ENCODE measurements around the gene PDPK1.

The PDPK1 gene

DNA sequence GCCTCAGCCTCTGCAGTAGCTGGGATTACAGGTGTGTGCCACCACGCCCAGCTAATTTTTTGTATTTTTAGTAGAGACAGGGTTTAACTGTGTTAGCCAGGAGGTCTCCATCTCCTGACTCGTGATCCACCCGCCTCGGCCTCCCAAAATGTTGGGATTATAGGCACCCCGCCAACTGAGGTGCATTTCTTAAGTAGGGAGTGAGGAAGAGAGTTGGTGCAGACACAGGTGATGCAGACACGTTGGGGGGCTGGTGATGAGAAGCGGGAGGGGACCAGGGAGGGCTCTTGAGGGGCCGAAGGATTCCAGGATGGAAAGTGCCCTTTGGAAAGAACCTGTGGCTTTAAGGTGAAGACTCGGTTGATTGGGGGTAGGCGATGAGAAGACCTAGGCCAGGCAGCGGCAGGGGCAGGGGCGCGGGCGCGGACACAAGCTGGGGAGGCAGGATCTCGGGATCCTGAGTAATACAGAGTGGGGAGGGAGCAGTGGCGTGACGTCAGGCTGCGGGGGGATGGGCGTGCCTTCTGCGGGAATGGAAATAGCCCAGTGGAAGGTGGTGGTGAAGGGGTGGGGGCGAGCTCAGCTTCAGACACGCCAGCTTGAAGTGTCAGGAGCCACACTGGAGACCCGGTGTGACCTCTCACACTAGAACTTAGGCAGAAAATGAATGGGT lies 26.6 kb upstream of the PDPK1 start:
- Histone ChIP-seq H3K36me3 (ENCODE audit: insufficient read depth) (no peaks in the 10 kb centered on the region), H3K9ac (no peak overlapping the region), H2AFZ (ENCODE audit: low read depth) (no peak overlapping the region), H4K20me1 (ENCODE audit: insufficient read depth) (peaks cover 4% of the 10 kb centered on the region; the same call in 1 of the 2 replicates), H3K27me3 (ENCODE audit: insufficient read depth, low read depth) (no peaks in the 10 kb centered on the region), H3K4me1 (ENCODE audit: low read depth, poor library complexity, severe bottlenecking) (peaks cover 46% of the 10 kb centered on the region), H3K79me2 (ENCODE audit: insufficient read depth, low read depth) (peaks cover 23% of the 10 kb centered on the region), H3K4me3 (IDR thresholded peaks at IDR 0.05; ENCODE audit: insufficient read depth, low read depth, low read length) (no peak overlapping the region), H3K27ac (no peak overlapping the region), H3K4me2 (no peak overlapping the region)
- TF ChIP-seq CTCF (conservative IDR thresholded peaks at IDR 0.05; ENCODE audit: low read depth, low read length): no peak

GRCh38 chr16:2511996-2512734 lies 25.7 kb upstream of the PDPK1 start:
- H3K27ac ChIP-seq: peak overlapping the region; percentile 95; the same call in 1 of the 2 replicates
- peak overlapping the region; percentile 97; the same call in 1 of the 2 replicates for H3K9ac ChIP-seq
- peaks cover 4% of the 10 kb centered on the region; the same call in 1 of the 2 replicates for H4K20me1 ChIP-seq (ENCODE audit: insufficient read depth)
- H3K4me1 ChIP-seq (ENCODE audit: low read depth, poor library complexity, severe bottlenecking): peaks cover 55% of the 10 kb centered on the region
- peaks cover 32% of the 10 kb centered on the region for H3K79me2 ChIP-seq (ENCODE audit: insufficient read depth, low read depth)
- TF ChIP-seq CTCF (conservative IDR thresholded peaks at IDR 0.05; ENCODE audit: low read depth, low read length): no peak
- no peaks in the 10 kb centered on the region for H3K27me3 ChIP-seq (ENCODE audit: insufficient read depth, low read depth)
- peak overlapping the region; percentile 91; the same call in 1 of the 2 replicates for H3K4me2 ChIP-seq
- H3K4me3 ChIP-seq (IDR thresholded peaks at IDR 0.05; ENCODE audit: insufficient read depth, low read depth, low read length): no peak overlapping the region
- H3K36me3 ChIP-seq (ENCODE audit: insufficient read depth): no peaks in the 10 kb centered on the region
- H2AFZ ChIP-seq (ENCODE audit: low read depth): peak overlapping the region; percentile 88; the same call in 1 of the 2 replicates

- Histone ChIP-seq H2AFZ (ENCODE audit: low read depth) (peak overlapping the region; percentile 88), H3K4me1 (ENCODE audit: low read depth, poor library complexity, severe bottlenecking) (peaks cover 55% of the 10 kb centered on the region), H3K36me3 (ENCODE audit: insufficient read depth) (no peaks in the 10 kb centered on the region), H3K27ac (peak overlapping the region; percentile 95), H3K4me2 (peak overlapping the region; percentile 91), H3K27me3 (ENCODE audit: insufficient read depth, low read depth) (no peaks in the 10 kb centered on the region), H3K79me2 (ENCODE audit: insufficient read depth, low read depth) (peaks cover 39% of the 10 kb centered on the region), H3K9ac (peak overlapping the region; percentile 97; the same call in 1 of the 2 replicates), H3K4me3 (IDR thresholded peaks at IDR 0.05; ENCODE audit: insufficient read depth, low read depth, low read length) (peak overlapping the region; percentile 9), H4K20me1 (ENCODE audit: insufficient read depth) (peaks cover 4% of the 10 kb centered on the region; the same call in 1 of the 2 replicates)
- peak; percentile 55; the same call in 1 of the 2 replicates for TF ChIP-seq CTCF (conservative IDR thresholded peaks at IDR 0.05; ENCODE audit: low read depth, low read length)
These were observed 25.0 kb upstream of the PDPK1 start for GRCh38 chr16:2512735-2513404.
